Stomach (tissue), 4 donors: Measurements from ENCODE around the gene ZNF860.

Experiments
- CTCF ChIP-seq, 7 experiments: fragments of 450-650 bp in 4 of 7; fragments of 200-600 bp in 3 of 7; sonication (generic) in 3 of 7; IDR thresholded peaks; one replicate each; pipeline ENCODE4 v1.5.1; 2016 to 2019; ENCODE audit warnings: antibody characterized with exemption in 7 of 7, control low read depth in 2 of 7, mild to moderate bottlenecking in 1 of 7
- EP300 ChIP-seq: sonication (generic); formaldehyde crosslinking; IDR thresholded peaks from one replicate; pipeline ENCODE4 v1.6.1; 2017; ENCODE audit warnings: antibody characterized with exemption
- POLR2A ChIP-seq, 4 donors: fragments of 450-650 bp; IDR thresholded peaks; one replicate each; pipeline ENCODE4 v1.6.1; 2016; ENCODE audit warnings: antibody characterized with exemption in 4 of 4, control low read depth in 2 of 4, mild to moderate bottlenecking in 1 of 4, moderate library complexity in 1 of 4
- POLR2AphosphoS5 ChIP-seq, 3 donors: sonication (generic); formaldehyde crosslinking; IDR thresholded peaks; one replicate each; pipeline ENCODE4 v1.6.1; 2016; ENCODE audit warnings: antibody characterized with exemption in 3 of 3

- TF ChIP-seq CTCF (IDR thresholded peaks at IDR 0.05): no peak
- TF ChIP-seq POLR2AphosphoS5 (IDR thresholded peaks at IDR 0.05): no peak
- TF ChIP-seq EP300: no peak
- TF ChIP-seq POLR2A (IDR thresholded peaks at IDR 0.05): no peak
These were observed 35.0 kb upstream of the ZNF860 start for GRCh38 chr3:31946484-31947081.
